NT2/D1 (cell line): ENCODE data around the gene GDAP2.

Experiments used
- SUZ12 ChIP-seq: IDR thresholded peaks from 2 replicates; pipeline ENCODE4 v1.6.1; 2011; ENCODE audit not compliant: insufficient read length, insufficient read depth; ENCODE audit errors: extremely low read depth
- YY1 ChIP-seq: IDR thresholded peaks from 2 replicates; pipeline ENCODE4 v1.6.1; 2011; ENCODE audit not compliant: insufficient read length, insufficient read depth
- ZNF274 ChIP-seq: IDR thresholded peaks from 2 replicates; pipeline ENCODE4 v1.6.1; 2011; ENCODE audit warnings: mild to moderate bottlenecking, low read depth, low read length

GRCh38 chr1:117841117-117841650, 88.2 kb downstream of the GDAP2 start:
- TF ChIP-seq ZNF274: no peak
- TF ChIP-seq SUZ12: no peak
- no peak for TF ChIP-seq YY1
